WTC11 (cell line): ENCODE measurements around the gene PTPRN2. TPM values are rescaled to one million over a fixed set of nuclear protein-coding genes. Genes with fewer than 3 reads are reported as not detected.
A peak's percentile ranks its signal among the peaks of the same experiment; 100 is the strongest.

Experiments used
- ATAC-seq: fragments of 200-7000 bp; cut with Tn5 transposase; 2 replicates; pipeline ENCODE4 v1.10.0; 2021; ENCODE audit warnings: mild to moderate bottlenecking, moderate library complexity
- CTCF ChIA-PET: fragments of 300-600 bp; sonication (Branson Sonifier 250); formaldehyde crosslinking; loops from one replicate; lab custom pipeline; 2021; ENCODE audit warnings: antibody characterized with exemption; lab: Charles Lee
- POLR2A ChIA-PET: fragments of 350-600 bp; sonication (Branson Sonifier 250); formaldehyde crosslinking; loops from one replicate; lab custom pipeline; 2021; ENCODE audit warnings: antibody characterized with exemption; lab: Charles Lee
- DNase-seq: peaks from one replicate; pipeline ENCODE4 v3.0.0; 2021; ENCODE audit warnings: low spot score
- H3K27ac Mint-ChIP-seq: 2 replicates; pipeline ENCODE4 v1.8.0; 2021; ENCODE audit warnings: mixed read lengths
- H3K27me3 Mint-ChIP-seq: 2 replicates; pipeline ENCODE4 v1.8.0; 2021; ENCODE audit warnings: low read depth, mild to moderate bottlenecking, moderate library complexity, mixed read lengths
- H3K36me3 Mint-ChIP-seq: 2 replicates; pipeline ENCODE4 v1.8.0; 2021; ENCODE audit warnings: mixed read lengths
- H3K4me1 Mint-ChIP-seq: 2 replicates; pipeline ENCODE4 v1.8.0; 2022; ENCODE audit warnings: mixed read lengths
- H3K4me3 Mint-ChIP-seq: 2 replicates; pipeline ENCODE4 v1.8.0; 2021; ENCODE audit warnings: mild to moderate bottlenecking, moderate library complexity, mixed read lengths
- H3K9me3 Mint-ChIP-seq: 2 replicates; pipeline ENCODE4 v1.8.0; 2021; ENCODE audit warnings: mixed read lengths
- AR ChIP-seq: fragments of 250-450 bp; sonication (Bioruptor Pico); IDR thresholded peaks from 2 replicates; pipeline ENCODE4 v1.9.0; 2021; ENCODE audit warnings: mild to moderate bottlenecking
- E2F4 ChIP-seq: sonication (generic); formaldehyde crosslinking; IDR thresholded peaks from 2 replicates; pipeline ENCODE4 v1.8.1; 2022; ENCODE audit warnings: low read depth, mild to moderate bottlenecking, moderate library complexity, missing genetic modification reagents, borderline replicate concordance
- FOXP1 ChIP-seq: sonication (generic); formaldehyde crosslinking; IDR thresholded peaks from 2 replicates; pipeline ENCODE4 v1.8.0; 2022; ENCODE audit warnings: missing genetic modification reagents, mild to moderate bottlenecking, moderate library complexity, borderline replicate concordance
- NFYB ChIP-seq: sonication (generic); formaldehyde crosslinking; conservative IDR thresholded peaks from 2 replicates; pipeline ENCODE4 v1.8.0; 2022; ENCODE audit warnings: low read depth, missing genetic modification reagents
- NR2C2 ChIP-seq: sonication (generic); formaldehyde crosslinking; IDR thresholded peaks from 2 replicates; pipeline ENCODE4 v1.8.0; 2022; ENCODE audit warnings: mild to moderate bottlenecking, missing genetic modification reagents
- SMAD4 ChIP-seq: sonication (generic); formaldehyde crosslinking; IDR thresholded peaks from 2 replicates; pipeline ENCODE4 v1.8.0; 2022; ENCODE audit warnings: mild to moderate bottlenecking, missing genetic modification reagents
- STAT6 ChIP-seq: sonication (generic); formaldehyde crosslinking; conservative IDR thresholded peaks from 2 replicates; pipeline ENCODE4 v1.8.1; 2023; ENCODE audit warnings: mild to moderate bottlenecking, low read depth, missing genetic modification reagents, moderate library complexity
- TP53 ChIP-seq: sonication (generic); formaldehyde crosslinking; IDR thresholded peaks from 2 replicates; pipeline ENCODE4 v1.8.1; 2023; ENCODE audit warnings: mild to moderate bottlenecking, missing genetic modification reagents
- ZNF671 ChIP-seq: fragments of 250-450 bp; sonication (Bioruptor Pico); IDR thresholded peaks from 2 replicates; pipeline ENCODE4 v1.8.0; 2021; ENCODE audit warnings: mild to moderate bottlenecking
- total RNA-seq: library from RNA; stranded (reverse); gene quantifications from 3 replicates; pipeline ENCODE4 v1.2.3, GENCODE V29; 2021
- TF ChIP-seq, protein P1 (sequence below): sonication (generic); formaldehyde crosslinking; IDR thresholded peaks from 2 replicates; pipeline ENCODE4 v1.8.0; 2023; ENCODE audit warnings: mild to moderate bottlenecking, missing genetic modification reagents
- TF ChIP-seq, protein P2 (sequence below): sonication (generic); formaldehyde crosslinking; IDR thresholded peaks from 2 replicates; pipeline ENCODE4 v1.8.1; 2023; ENCODE audit warnings: mild to moderate bottlenecking, missing genetic modification reagents, moderate library complexity
- TF ChIP-seq, protein P3 (sequence below): sonication (generic); formaldehyde crosslinking; IDR thresholded peaks from 2 replicates; pipeline ENCODE4 v1.8.0; 2023; ENCODE audit warnings: missing genetic modification reagents, mild to moderate bottlenecking, borderline replicate concordance

PTPRN2 gene
- total RNA-seq, 1 experiment from 2014 or later = 4.7 TPM

GRCh38 chr7:157559596-157560257, 1027.9 kb downstream of the PTPRN2 start:
- POLR2A ChIA-PET = no interaction called here
- CTCF ChIA-PET = interaction anchor here (0.9 kb wide), 1 partner anchor 9 kb away, joined by 3 read pairs; no protein-coding TSS in a partner anchor
- Mint-ChIP-seq H3K4me1 (no peaks in the 10 kb centered on the region), H3K27ac (no peak overlapping the region), H3K27me3 (no peaks in the 10 kb centered on the region; the same call in 1 of the 2 replicates), H3K9me3 (0 out of 2 replicates have a peak, but pooled peaks cover 3% of the 10 kb centered on the region), H3K4me3 (no peak overlapping the region), H3K36me3 (no peaks in the 10 kb centered on the region; the same call in 1 of the 2 replicates)
- TF ChIP-seq NFYB (CRISPR knock-in tag) = no peak
- TF ChIP-seq, protein P1, sequence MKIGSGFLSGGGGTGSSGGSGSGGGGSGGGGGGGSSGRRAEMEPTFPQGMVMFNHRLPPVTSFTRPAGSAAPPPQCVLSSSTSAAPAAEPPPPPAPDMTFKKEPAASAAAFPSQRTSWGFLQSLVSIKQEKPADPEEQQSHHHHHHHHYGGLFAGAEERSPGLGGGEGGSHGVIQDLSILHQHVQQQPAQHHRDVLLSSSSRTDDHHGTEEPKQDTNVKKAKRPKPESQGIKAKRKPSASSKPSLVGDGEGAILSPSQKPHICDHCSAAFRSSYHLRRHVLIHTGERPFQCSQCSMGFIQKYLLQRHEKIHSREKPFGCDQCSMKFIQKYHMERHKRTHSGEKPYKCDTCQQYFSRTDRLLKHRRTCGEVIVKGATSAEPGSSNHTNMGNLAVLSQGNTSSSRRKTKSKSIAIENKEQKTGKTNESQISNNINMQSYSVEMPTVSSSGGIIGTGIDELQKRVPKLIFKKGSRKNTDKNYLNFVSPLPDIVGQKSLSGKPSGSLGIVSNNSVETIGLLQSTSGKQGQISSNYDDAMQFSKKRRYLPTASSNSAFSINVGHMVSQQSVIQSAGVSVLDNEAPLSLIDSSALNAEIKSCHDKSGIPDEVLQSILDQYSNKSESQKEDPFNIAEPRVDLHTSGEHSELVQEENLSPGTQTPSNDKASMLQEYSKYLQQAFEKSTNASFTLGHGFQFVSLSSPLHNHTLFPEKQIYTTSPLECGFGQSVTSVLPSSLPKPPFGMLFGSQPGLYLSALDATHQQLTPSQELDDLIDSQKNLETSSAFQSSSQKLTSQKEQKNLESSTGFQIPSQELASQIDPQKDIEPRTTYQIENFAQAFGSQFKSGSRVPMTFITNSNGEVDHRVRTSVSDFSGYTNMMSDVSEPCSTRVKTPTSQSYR (CRISPR knock-in tag) = no peak
- no peak for TF ChIP-seq E2F4
- no peak for TF ChIP-seq SMAD4 (CRISPR knock-in tag)
- TF ChIP-seq, protein P2, sequence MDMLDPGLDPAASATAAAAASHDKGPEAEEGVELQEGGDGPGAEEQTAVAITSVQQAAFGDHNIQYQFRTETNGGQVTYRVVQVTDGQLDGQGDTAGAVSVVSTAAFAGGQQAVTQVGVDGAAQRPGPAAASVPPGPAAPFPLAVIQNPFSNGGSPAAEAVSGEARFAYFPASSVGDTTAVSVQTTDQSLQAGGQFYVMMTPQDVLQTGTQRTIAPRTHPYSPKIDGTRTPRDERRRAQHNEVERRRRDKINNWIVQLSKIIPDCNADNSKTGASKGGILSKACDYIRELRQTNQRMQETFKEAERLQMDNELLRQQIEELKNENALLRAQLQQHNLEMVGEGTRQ (CRISPR knock-in tag) = no peak
- TF ChIP-seq FOXP1 (CRISPR knock-in tag) = no peak
- TF ChIP-seq ZNF671 (CRISPR knock-in tag) = no peak
- TF ChIP-seq STAT6 (CRISPR knock-in tag) = no peak
- no peak for TF ChIP-seq AR (CRISPR knock-in tag)
- no peak for TF ChIP-seq TP53 (CRISPR knock-in tag)
- TF ChIP-seq, protein P3, sequence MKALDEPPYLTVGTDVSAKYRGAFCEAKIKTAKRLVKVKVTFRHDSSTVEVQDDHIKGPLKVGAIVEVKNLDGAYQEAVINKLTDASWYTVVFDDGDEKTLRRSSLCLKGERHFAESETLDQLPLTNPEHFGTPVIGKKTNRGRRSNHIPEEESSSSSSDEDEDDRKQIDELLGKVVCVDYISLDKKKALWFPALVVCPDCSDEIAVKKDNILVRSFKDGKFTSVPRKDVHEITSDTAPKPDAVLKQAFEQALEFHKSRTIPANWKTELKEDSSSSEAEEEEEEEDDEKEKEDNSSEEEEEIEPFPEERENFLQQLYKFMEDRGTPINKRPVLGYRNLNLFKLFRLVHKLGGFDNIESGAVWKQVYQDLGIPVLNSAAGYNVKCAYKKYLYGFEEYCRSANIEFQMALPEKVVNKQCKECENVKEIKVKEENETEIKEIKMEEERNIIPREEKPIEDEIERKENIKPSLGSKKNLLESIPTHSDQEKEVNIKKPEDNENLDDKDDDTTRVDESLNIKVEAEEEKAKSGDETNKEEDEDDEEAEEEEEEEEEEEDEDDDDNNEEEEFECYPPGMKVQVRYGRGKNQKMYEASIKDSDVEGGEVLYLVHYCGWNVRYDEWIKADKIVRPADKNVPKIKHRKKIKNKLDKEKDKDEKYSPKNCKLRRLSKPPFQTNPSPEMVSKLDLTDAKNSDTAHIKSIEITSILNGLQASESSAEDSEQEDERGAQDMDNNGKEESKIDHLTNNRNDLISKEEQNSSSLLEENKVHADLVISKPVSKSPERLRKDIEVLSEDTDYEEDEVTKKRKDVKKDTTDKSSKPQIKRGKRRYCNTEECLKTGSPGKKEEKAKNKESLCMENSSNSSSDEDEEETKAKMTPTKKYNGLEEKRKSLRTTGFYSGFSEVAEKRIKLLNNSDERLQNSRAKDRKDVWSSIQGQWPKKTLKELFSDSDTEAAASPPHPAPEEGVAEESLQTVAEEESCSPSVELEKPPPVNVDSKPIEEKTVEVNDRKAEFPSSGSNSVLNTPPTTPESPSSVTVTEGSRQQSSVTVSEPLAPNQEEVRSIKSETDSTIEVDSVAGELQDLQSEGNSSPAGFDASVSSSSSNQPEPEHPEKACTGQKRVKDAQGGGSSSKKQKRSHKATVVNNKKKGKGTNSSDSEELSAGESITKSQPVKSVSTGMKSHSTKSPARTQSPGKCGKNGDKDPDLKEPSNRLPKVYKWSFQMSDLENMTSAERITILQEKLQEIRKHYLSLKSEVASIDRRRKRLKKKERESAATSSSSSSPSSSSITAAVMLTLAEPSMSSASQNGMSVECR (CRISPR knock-in tag) = no peak
- TF ChIP-seq NR2C2 (CRISPR knock-in tag) = no peak
- DNase-seq = peak; percentile 7
- ATAC-seq = no peak
